IPS DF 6.9 (cell line): ENCODE measurements around the gene SLC35E2B.
"Not testable (repeated sequence)": the region's sequence is repeated elsewhere in the genome, so short reads cannot be mapped to it uniquely, and the experiment has no call there.

Experiments used
- DNase-seq: peaks from one replicate; pipeline ENCODE4 v3.0.0-alpha.2; 2013; ENCODE audit warnings: low read depth, low spot score
- H3K27ac ChIP-seq: one replicate; pipeline ENCODE4 v1.5.1; 2013; ENCODE audit warnings: low read length, control low read depth
- H3K27me3 ChIP-seq: 2 replicates; pipeline ENCODE4 v1.6.1; 2013; ENCODE audit warnings: mild to moderate bottlenecking, low read length; ENCODE audit not compliant: control insufficient read depth, insufficient read depth
- H3K36me3 ChIP-seq: 2 replicates; pipeline ENCODE4 v1.6.1; 2013; ENCODE audit warnings: low read length; ENCODE audit not compliant: control insufficient read depth, insufficient read depth
- H3K4me1 ChIP-seq: 2 replicates; pipeline ENCODE4 v1.6.1; 2013; ENCODE audit warnings: low read length; ENCODE audit not compliant: control insufficient read depth, insufficient read depth
- H3K4me3 ChIP-seq: 2 replicates; pipeline ENCODE4 v1.5.1; 2013; ENCODE audit warnings: mild to moderate bottlenecking, low read length
- H3K9me3 ChIP-seq: 2 replicates; pipeline ENCODE4 v1.6.1; 2013; ENCODE audit warnings: low read length, inconsistent platforms; ENCODE audit not compliant: control insufficient read depth, insufficient read depth
- WGBS: extraction: QIAGEN DNeasy Blood & Tissue Kit; methylation state at CpG from one replicate; pipeline ENCODE4 v1.1.7; 2013; ENCODE audit warnings: mixed read lengths, missing lambda C conversion rate; ENCODE audit not compliant: insufficient read length, insufficient coverage; 5-methylcytosine and 5-hydroxymethylcytosine counted together

The SLC35E2B gene

GRCh38 chr1:1727131-1727651, 34.6 kb upstream of the SLC35E2B start:
- WGBS: no CpG with 5 or more reads among the region's 12 CpGs
- H3K27ac ChIP-seq, H3K9me3 ChIP-seq, DNase-seq, H3K27me3 ChIP-seq, H3K4me3 ChIP-seq, H3K36me3 ChIP-seq, H3K4me1 ChIP-seq: not testable (repeated sequence)

GRCh38 chr1:1726088-1726487, 33.5 kb upstream of the SLC35E2B start:
- not testable (repeated sequence) for H3K4me3 ChIP-seq, H3K27me3 ChIP-seq, H3K36me3 ChIP-seq, H3K4me1 ChIP-seq, H3K9me3 ChIP-seq, DNase-seq, H3K27ac ChIP-seq
- WGBS: no CpG with 5 or more reads among the region's 17 CpGs

GRCh38 chr1:1724035-1724864, 31.7 kb upstream of the SLC35E2B start, which contains the start of gene CDK11A:
Gene CDK11A (minus strand): TSS chr1:1724357. CDS start chr1:1722818, 1,539 bp downstream.
- H3K27ac ChIP-seq, H3K36me3 ChIP-seq, H3K9me3 ChIP-seq, H3K27me3 ChIP-seq, H3K4me1 ChIP-seq: not testable (repeated sequence)
- WGBS: no CpG with 5 or more reads among the region's 78 CpGs
- peak; percentile 96 for DNase-seq
- H3K4me3 ChIP-seq: peak within 1 kb of the TSS; percentile 84; the same call in 1 of the 2 replicates

GRCh38 chr1:1721201-1721600, 28.6 kb upstream of the SLC35E2B start:
- Histone ChIP-seq H3K27ac (no peak overlapping the region), H3K4me1 (no peaks in the 10 kb centered on the region), H3K27me3 (no peaks in the 10 kb centered on the region), H3K36me3 (peaks cover 5% of the 10 kb centered on the region; the same call in 1 of the 2 replicates), H3K9me3 (no peaks in the 10 kb centered on the region), H3K4me3 (no peak overlapping the region)
- no peak for DNase-seq
- no CpG with 5 or more reads among the region's 7 CpGs for WGBS

- not testable (repeated sequence) for H3K36me3 ChIP-seq, DNase-seq, H3K27me3 ChIP-seq, H3K27ac ChIP-seq, H3K4me1 ChIP-seq, H3K4me3 ChIP-seq, H3K9me3 ChIP-seq
- no CpG with 5 or more reads among the region's 18 CpGs for WGBS
Observed at GRCh38 chr1:1715109-1715883, 22.7 kb upstream of the SLC35E2B start.

GRCh38 chr1:1707897-1708296, 15.3 kb upstream of the SLC35E2B start:
- H3K27me3 ChIP-seq, H3K4me3 ChIP-seq, DNase-seq, H3K4me1 ChIP-seq, H3K9me3 ChIP-seq, H3K27ac ChIP-seq, H3K36me3 ChIP-seq: not testable (repeated sequence)
- WGBS: no CpG with 5 or more reads among the region's 20 CpGs

- not testable (repeated sequence) for H3K27me3 ChIP-seq, H3K9me3 ChIP-seq, H3K4me3 ChIP-seq, H3K4me1 ChIP-seq, H3K36me3 ChIP-seq, DNase-seq, H3K27ac ChIP-seq
- WGBS: no CpG with 5 or more reads among the region's 23 CpGs
Observed at GRCh38 chr1:1707241-1707640, 14.6 kb upstream of the SLC35E2B start.

GRCh38 chr1:1705623-1706022, 13.0 kb upstream of the SLC35E2B start:
- not testable (repeated sequence) for H3K4me1 ChIP-seq, H3K27me3 ChIP-seq, DNase-seq, H3K4me3 ChIP-seq, H3K9me3 ChIP-seq, H3K36me3 ChIP-seq, H3K27ac ChIP-seq
- WGBS: no CpG with 5 or more reads among the region's 10 CpGs

- not testable (repeated sequence) for H3K4me3 ChIP-seq, H3K4me1 ChIP-seq, H3K36me3 ChIP-seq, H3K9me3 ChIP-seq, H3K27me3 ChIP-seq, H3K27ac ChIP-seq, DNase-seq
- no CpG with 5 or more reads among the region's 27 CpGs for WGBS
Observed at GRCh38 chr1:1704284-1704957, 11.8 kb upstream of the SLC35E2B start.

GRCh38 chr1:1703796-1704195, 11.2 kb upstream of the SLC35E2B start:
- Histone ChIP-seq H3K4me3 (no peak overlapping the region), H3K27me3 (no peaks in the 10 kb centered on the region), H3K9me3 (no peaks in the 10 kb centered on the region), H3K4me1 (no peaks in the 10 kb centered on the region), H3K36me3 (peaks cover 10% of the 10 kb centered on the region; the same call in 1 of the 2 replicates), H3K27ac (no peak overlapping the region)
- DNase-seq: no peak
- WGBS: no CpG with 5 or more reads among the region's 22 CpGs
